A673 (cell line): Measurements from ENCODE around the gene DPYD. TPM values are rescaled to one million over a fixed set of nuclear protein-coding genes. Genes with fewer than 3 reads are reported as not detected.

ENCODE experiments used
- BruUV-seq: library from RNA; stranded (reverse); fragments of 400-500 nt; replicated peaks from 2 replicates; lab custom pipeline; 2021; lab: Mats Ljungman, UMichigan
- CTCF ChIA-PET: fragments of 300-600 bp; sonication (Branson Sonifier 250); formaldehyde crosslinking; loops from one replicate; lab custom pipeline; 2022; ENCODE audit warnings: antibody characterized with exemption; lab: Charles Lee
- POLR2A ChIA-PET: fragments of 300-600 bp; sonication (Branson Sonifier 250); formaldehyde crosslinking; loops from one replicate; lab custom pipeline; 2022; ENCODE audit warnings: antibody characterized with exemption; ENCODE audit not compliant: low non-redundant PET; lab: Charles Lee
- DNase-seq: peaks from one replicate; pipeline ENCODE4 v3.0.0-alpha.2; 2015; ENCODE audit warnings: low spot score
- H3K27ac ChIP-seq: fragments of 200-600 bp; sonication (generic); 2 replicates; pipeline ENCODE4 v1.5.1; 2016; ENCODE audit warnings: mixed run types, low read depth, mild to moderate bottlenecking, mixed read lengths, antibody characterized with exemption, low read length; ENCODE audit not compliant: poor library complexity, severe bottlenecking
- H3K27me3 ChIP-seq: fragments of 200-600 bp; sonication (generic); replicated peaks from 2 replicates; pipeline ENCODE4 v1.6.1; 2017; ENCODE audit warnings: mixed run types, low read depth, mild to moderate bottlenecking, mixed read lengths, antibody characterized with exemption, low read length; ENCODE audit not compliant: insufficient read depth, poor library complexity
- H3K36me3 ChIP-seq: fragments of 200-600 bp; sonication (generic); 2 replicates; pipeline ENCODE4 v1.6.1; 2016; ENCODE audit warnings: mixed run types, mild to moderate bottlenecking, mixed read lengths, antibody characterized with exemption, low read length; ENCODE audit not compliant: insufficient read depth, poor library complexity, severe bottlenecking
- H3K4me1 ChIP-seq: fragments of 200-600 bp; sonication (generic); 2 replicates; pipeline ENCODE4 v1.6.1; 2017; ENCODE audit warnings: mixed run types, mild to moderate bottlenecking, mixed read lengths, antibody characterized with exemption, low read length; ENCODE audit not compliant: insufficient read depth, poor library complexity, severe bottlenecking
- H3K4me3 ChIP-seq: fragments of 200-600 bp; sonication (generic); 2 replicates; pipeline ENCODE4 v1.5.1; 2016; ENCODE audit warnings: low read depth, mixed run types, mild to moderate bottlenecking, mixed read lengths, low read length; ENCODE audit not compliant: poor library complexity, severe bottlenecking
- H3K9me3 ChIP-seq: fragments of 200-600 bp; sonication (generic); 2 replicates; pipeline ENCODE4 v1.6.1; 2016; ENCODE audit warnings: mixed run types, low read depth, mild to moderate bottlenecking, mixed read lengths, antibody characterized with exemption, low read length; ENCODE audit not compliant: poor library complexity, severe bottlenecking
- CTCF ChIP-seq: fragments of 300-800, 200-600 bp; sonication (generic); conservative IDR thresholded peaks from 2 replicates; pipeline ENCODE4 v1.5.1; 2017; ENCODE audit warnings: low read depth, mild to moderate bottlenecking, antibody characterized with exemption, low read length, moderate library complexity, mixed read lengths
- EZH2 ChIP-seq: fragments of 200-600 bp; sonication (generic); IDR thresholded peaks from 2 replicates; pipeline ENCODE4 v1.6.1; 2017; ENCODE audit warnings: borderline replicate concordance, low read depth, mild to moderate bottlenecking, mixed read lengths, antibody characterized with exemption, low read length; ENCODE audit not compliant: poor library complexity, severe bottlenecking
- intact Hi-C: fragments of 100-400 bp; cut with micrococcal nuclease; formaldehyde crosslinking; loops from one replicate; pipeline ENCODE4 v1.10.0; 2022; ENCODE audit not compliant: unreplicated experiment
- total RNA-seq: library from RNA; stranded (reverse); gene quantifications from 2 replicates; pipeline ENCODE4 v1.2.3, GENCODE V29; 2021

DPYD gene
- total RNA-seq, 1 experiment from 2014 or later = 13.4 TPM

DNA sequence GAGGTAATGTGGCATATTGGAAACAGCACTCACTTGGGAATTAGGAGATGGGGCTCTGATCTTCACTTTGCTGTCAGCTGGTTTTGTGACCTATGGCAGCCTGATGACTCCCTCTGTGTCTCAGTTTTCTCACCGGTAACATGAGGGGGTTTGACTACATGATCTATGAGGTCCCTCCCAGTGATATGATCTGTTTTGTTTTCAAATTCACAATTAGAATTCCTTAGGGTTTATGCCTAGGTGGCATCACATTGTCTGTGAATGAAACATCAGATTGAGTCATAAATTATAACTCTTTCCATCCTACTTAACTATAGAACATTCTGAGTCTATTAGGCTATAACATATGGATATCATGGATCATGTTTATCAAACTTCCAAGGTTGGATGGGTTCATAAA, 812.7 kb downstream of the DPYD start:
- POLR2A ChIA-PET = no interaction called here
- Histone ChIP-seq H3K9me3 (peaks cover 12% of the 10 kb centered on the region), H3K27ac (no peak overlapping the region), H3K4me1 (peaks cover 4% of the 10 kb centered on the region), H3K27me3 (no peaks in the 10 kb centered on the region), H3K4me3 (no peak overlapping the region), H3K36me3 (no peaks in the 10 kb centered on the region)
- BruUV-seq = no TSS peak
- TF ChIP-seq CTCF = no peak
- no peak for TF ChIP-seq EZH2
- no peak for DNase-seq
- intact Hi-C loops = no loop called here
- CTCF ChIA-PET = no interaction called here

GRCh38 chr1:97105531-97105930, 815.3 kb downstream of the DPYD start:
- peak; percentile 59 for DNase-seq
- ChIA-PET CTCF (no interaction called here), POLR2A (no interaction called here)

DNA sequence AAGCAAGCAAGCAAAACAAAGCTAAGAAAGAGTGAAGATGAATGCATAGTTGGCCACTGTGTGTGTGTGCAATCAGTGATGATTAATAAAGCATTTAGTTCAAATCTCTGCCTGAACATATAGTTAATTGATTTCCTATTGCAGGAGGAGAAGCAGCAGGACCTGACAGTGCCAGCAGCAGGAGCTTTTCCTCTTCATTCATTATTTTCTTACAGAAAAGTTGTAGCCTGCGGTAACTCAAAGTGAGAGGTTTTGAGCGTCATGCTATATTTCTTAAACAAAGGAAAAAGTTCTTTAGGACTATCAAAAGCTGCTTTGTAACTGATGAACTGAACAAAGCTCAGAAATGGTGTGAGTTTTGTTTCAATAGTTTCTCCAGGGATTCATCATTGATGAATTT, 819.3 kb downstream of the DPYD start:
- intact Hi-C loops = no loop called here
- BruUV-seq = no TSS peak
- peak overlapping the region; percentile 52 for H3K27ac ChIP-seq
- peaks cover 15% of the 10 kb centered on the region for H3K4me1 ChIP-seq
- peaks cover 12% of the 10 kb centered on the region for H3K9me3 ChIP-seq
- DNase-seq = peak; percentile 94
- TF ChIP-seq EZH2 = no peak
- TF ChIP-seq CTCF = no peak
- H3K4me3 ChIP-seq = peak overlapping the region; percentile 19
- H3K27me3 ChIP-seq = no peaks in the 10 kb centered on the region
- POLR2A ChIA-PET = interaction anchor here (0.6 kb wide), 4 partner anchors 82 to 944 kb away, joined by 5 to 17 read pairs (median 6); no protein-coding TSS in a partner anchor
- no peaks in the 10 kb centered on the region for H3K36me3 ChIP-seq
- CTCF ChIA-PET = interaction anchor here (0.6 to 1.0 kb wide), 3 partner anchors 51 to 379 kb away, joined by 3 to 13 read pairs (median 4); no protein-coding TSS in a partner anchor

More at GRCh38 chr1:97105531-97105930, 815.3 kb downstream of the DPYD start:
- H3K36me3 ChIP-seq = no peaks in the 10 kb centered on the region
- intact Hi-C loops = no loop called here
- H3K9me3 ChIP-seq = peaks cover 12% of the 10 kb centered on the region
- no TSS peak for BruUV-seq
- H3K4me3 ChIP-seq = no peak overlapping the region
- TF ChIP-seq EZH2 (no peak), CTCF (no peak)
- H3K27me3 ChIP-seq = no peaks in the 10 kb centered on the region
- H3K27ac ChIP-seq = peak overlapping the region; percentile 55
- H3K4me1 ChIP-seq = peaks cover 15% of the 10 kb centered on the region
